Measurements from ENCODE around the gene TRH. TPM values are rescaled to one million over a fixed set of nuclear protein-coding genes. Genes with fewer than 3 reads are reported as not detected.

The TRH gene
- total and polyA plus RNA-seq, 2 experiments from 2014 or later = 0.19 TPM; not detected in 1

DNA sequence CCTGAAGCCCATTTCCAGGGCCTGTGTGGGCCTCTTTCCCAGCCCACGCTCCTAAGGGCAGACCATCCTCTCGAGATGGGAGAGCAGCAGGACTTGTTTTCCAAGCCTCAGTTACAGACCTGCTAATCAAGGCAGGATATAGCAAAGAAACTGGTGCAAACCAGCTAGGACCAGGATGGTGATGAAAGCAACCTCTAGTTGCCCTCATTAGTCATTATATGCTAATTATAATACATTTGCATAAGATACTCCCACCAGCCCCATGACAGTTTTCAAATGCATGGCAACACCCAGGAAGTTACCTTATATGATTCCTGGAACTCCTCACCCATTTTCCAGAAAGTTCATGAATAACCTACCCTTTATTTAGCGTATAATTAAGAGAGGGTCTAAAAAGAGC, 34.4 kb upstream of the TRH start:
- Histone ChIP-seq H3K9me2 (ENCODE audit: insufficient read depth) (no peaks in the 10 kb centered on the region), H3F3A (ENCODE audit: insufficient read depth) (no peaks in the 10 kb centered on the region), H3K36me3 (ENCODE audit: low read depth) (no peaks in the 10 kb centered on the region), H3K27ac (no peak overlapping the region), H3K4me2 (ENCODE audit: unreplicated experiment) (no peak overlapping the region), H3K9me3 (ENCODE audit: low read depth) (no peaks in the 10 kb centered on the region), H3K27me3 (replicated peaks; ENCODE audit: insufficient read depth) (peaks cover 5% of the 10 kb centered on the region; the same call in 1 of the 2 replicates), H3K79me2 (ENCODE audit: insufficient read depth) (no peaks in the 10 kb centered on the region), H2AFZ (no peak overlapping the region), H3K4me1 (ENCODE audit: insufficient read depth) (no peaks in the 10 kb centered on the region), H4K20me1 (ENCODE audit: insufficient read depth) (no peaks in the 10 kb centered on the region), H3K9ac (no peak overlapping the region), H3K4me3 (no peak overlapping the region)
- TF ChIP-seq EZH2phosphoT487 (IDR thresholded peaks at IDR 0.05; ENCODE audit: insufficient read depth, low read depth) = no peak
- TF ChIP-seq EZH2 (IDR thresholded peaks at IDR 0.05; ENCODE audit: insufficient read depth, poor library complexity, severe bottlenecking) = no peak
- 87 to 91% methylated on average over 3 of the region's 3 CpGs for WGBS, 2 experiments (ENCODE audit: low coverage in 1 of 2, low lambda C conversion rate in 2 of 2, missing lambda C conversion rate in 2 of 2)
- DNase-seq = peak; percentile 42
- in situ Hi-C loops (cut with MboI) = no loop called here

GRCh38 chr3:129942296-129942695, 32.2 kb upstream of the TRH start:
- 15 to 18% methylated on average over 6 to 7 of the region's 7 CpGs for WGBS, 2 experiments (ENCODE audit: low coverage in 1 of 2, low lambda C conversion rate in 2 of 2, missing lambda C conversion rate in 2 of 2)

GRCh38 chr3:129943020-129943419, 31.5 kb upstream of the TRH start:
- DNase-seq = no peak
- Histone ChIP-seq H3K9me3 (ENCODE audit: low read depth) (no peaks in the 10 kb centered on the region), H3K27ac (no peak overlapping the region), H3K4me3 (no peak overlapping the region), H3K79me2 (ENCODE audit: insufficient read depth) (no peaks in the 10 kb centered on the region), H3K27me3 (replicated peaks; ENCODE audit: insufficient read depth) (peaks cover 29% of the 10 kb centered on the region), H3K36me3 (ENCODE audit: low read depth) (no peaks in the 10 kb centered on the region), H3K4me1 (ENCODE audit: insufficient read depth) (no peaks in the 10 kb centered on the region), H3F3A (ENCODE audit: insufficient read depth) (no peaks in the 10 kb centered on the region), H3K4me2 (ENCODE audit: unreplicated experiment) (no peak overlapping the region), H3K9ac (no peak overlapping the region), H3K9me2 (ENCODE audit: insufficient read depth) (no peaks in the 10 kb centered on the region), H2AFZ (no peak overlapping the region), H4K20me1 (ENCODE audit: insufficient read depth) (no peaks in the 10 kb centered on the region)
- in situ Hi-C loops (cut with MboI) = no loop called here
- WGBS, 2 experiments (ENCODE audit: low coverage in 1 of 2, low lambda C conversion rate in 2 of 2, missing lambda C conversion rate in 2 of 2) = 76 to 78% methylated on average over 3 of the region's 3 CpGs
- TF ChIP-seq EZH2phosphoT487 (IDR thresholded peaks at IDR 0.05; ENCODE audit: insufficient read depth, low read depth) (no peak), EZH2 (IDR thresholded peaks at IDR 0.05; ENCODE audit: insufficient read depth, poor library complexity, severe bottlenecking) (no peak)

More at GRCh38 chr3:129942296-129942695, 32.2 kb upstream of the TRH start:
- peaks cover 22% of the 10 kb centered on the region for H3K27me3 ChIP-seq (replicated peaks; ENCODE audit: insufficient read depth)
- no peak overlapping the region for H3K4me3 ChIP-seq
- no peaks in the 10 kb centered on the region for H3K36me3 ChIP-seq (ENCODE audit: low read depth)
- TF ChIP-seq EZH2phosphoT487 (IDR thresholded peaks at IDR 0.05; ENCODE audit: insufficient read depth, low read depth) (no peak), EZH2 (IDR thresholded peaks at IDR 0.05; ENCODE audit: insufficient read depth, poor library complexity, severe bottlenecking) (no peak)
- no peak overlapping the region for H3K9ac ChIP-seq
- no peak overlapping the region for H3K4me2 ChIP-seq (ENCODE audit: unreplicated experiment)
- H3K79me2 ChIP-seq (ENCODE audit: insufficient read depth) = no peaks in the 10 kb centered on the region
- no peaks in the 10 kb centered on the region for H3K4me1 ChIP-seq (ENCODE audit: insufficient read depth)
- no peak overlapping the region for H2AFZ ChIP-seq
- no peaks in the 10 kb centered on the region for H3K9me3 ChIP-seq (ENCODE audit: low read depth)
- H3K9me2 ChIP-seq (ENCODE audit: insufficient read depth) = no peaks in the 10 kb centered on the region
- no peak overlapping the region for H3K27ac ChIP-seq
- DNase-seq = peak; percentile 74
- no peaks in the 10 kb centered on the region for H4K20me1 ChIP-seq (ENCODE audit: insufficient read depth)
- H3F3A ChIP-seq (ENCODE audit: insufficient read depth) = no peaks in the 10 kb centered on the region
- in situ Hi-C loops (cut with MboI) = no loop called here

GRCh38 chr3:129944709-129945108, 29.8 kb upstream of the TRH start:
- no peak overlapping the region for H3K9ac ChIP-seq
- no peak overlapping the region for H2AFZ ChIP-seq
- H3K4me3 ChIP-seq = no peak overlapping the region
- no peak for DNase-seq
- no peak overlapping the region for H3K4me2 ChIP-seq (ENCODE audit: unreplicated experiment)
- H4K20me1 ChIP-seq (ENCODE audit: insufficient read depth) = no peaks in the 10 kb centered on the region
- in situ Hi-C loops (cut with MboI) = loop anchor here (5.0 kb wide), 1 partner anchor 148 kb away; no protein-coding TSS in a partner anchor
- no peaks in the 10 kb centered on the region for H3K79me2 ChIP-seq (ENCODE audit: insufficient read depth)
- WGBS, 2 experiments (ENCODE audit: low coverage in 1 of 2, low lambda C conversion rate in 2 of 2, missing lambda C conversion rate in 2 of 2) = 74 to 89% methylated on average over 7 of the region's 7 CpGs
- no peaks in the 10 kb centered on the region for H3K4me1 ChIP-seq (ENCODE audit: insufficient read depth)
- H3K27me3 ChIP-seq (replicated peaks; ENCODE audit: insufficient read depth) = peaks cover 33% of the 10 kb centered on the region
- no peak for TF ChIP-seq EZH2phosphoT487 (IDR thresholded peaks at IDR 0.05; ENCODE audit: insufficient read depth, low read depth)
- no peak for TF ChIP-seq EZH2 (IDR thresholded peaks at IDR 0.05; ENCODE audit: insufficient read depth, poor library complexity, severe bottlenecking)
- no peaks in the 10 kb centered on the region for H3K9me2 ChIP-seq (ENCODE audit: insufficient read depth)
- H3K27ac ChIP-seq = no peak overlapping the region
- H3K9me3 ChIP-seq (ENCODE audit: low read depth) = no peaks in the 10 kb centered on the region
- H3F3A ChIP-seq (ENCODE audit: insufficient read depth) = no peaks in the 10 kb centered on the region
- no peaks in the 10 kb centered on the region for H3K36me3 ChIP-seq (ENCODE audit: low read depth)

All from GM23248 (cell line).